ENCODE data around the gene ADARB1.

ADARB1 gene

GRCh38 chr21:45257673-45258341 is 183.4 kb downstream of the ADARB1 start:
- no peak for DNase-seq

DNA sequence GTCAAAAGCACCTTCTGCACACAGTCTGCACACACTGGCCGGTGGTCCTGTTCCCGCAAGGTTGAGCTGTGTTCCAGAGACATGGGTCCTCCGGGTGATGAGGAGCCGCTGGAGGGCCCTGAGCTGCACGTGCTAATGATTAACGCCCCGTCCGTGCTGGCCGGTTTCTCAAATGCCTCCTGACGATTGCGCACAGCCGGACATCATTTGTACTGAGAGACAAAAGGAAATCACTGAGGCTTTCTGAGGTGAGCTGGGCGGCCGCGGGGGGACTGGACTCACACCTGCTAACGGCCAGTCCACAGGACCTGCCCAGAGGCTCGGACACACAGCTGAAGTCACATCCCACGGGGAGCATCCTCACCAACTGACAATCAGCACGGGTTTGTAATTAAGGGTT is 184.1 kb downstream of the ADARB1 start:
- DNase-seq, result no peak

GRCh38 chr21:45259206-45259840 is 184.9 kb downstream of the ADARB1 start:
- DNase-seq, result no peak

GRCh38 chr21:45260191-45260825 is 185.9 kb downstream of the ADARB1 start:
- DNase-seq, result no peak

GRCh38 chr21:45261093-45261492 is 186.7 kb downstream of the ADARB1 start:
- no peak for DNase-seq

- DNase-seq, result no peak
Measured at GRCh38 chr21:45262041-45262581, 187.7 kb downstream of the ADARB1 start.

DNA sequence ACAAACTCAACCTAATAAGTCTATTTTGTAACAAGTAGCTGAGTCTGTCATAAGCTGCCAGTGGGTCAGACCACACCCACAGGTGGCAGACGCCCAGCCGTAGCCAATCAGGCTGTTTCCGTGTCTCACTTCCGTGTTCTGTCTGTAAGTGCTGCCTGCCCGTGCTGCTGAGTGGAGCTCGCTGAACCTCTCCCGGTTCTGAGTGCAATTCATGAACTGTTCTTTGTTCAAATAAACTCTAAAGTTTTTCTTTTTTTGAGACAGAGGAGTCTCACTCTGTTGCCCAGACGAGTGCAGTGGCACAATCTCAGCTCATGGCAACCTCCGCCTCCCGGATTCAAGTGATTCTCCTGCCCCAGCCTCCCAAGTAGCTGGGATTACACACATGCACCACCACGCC is 188.2 kb downstream of the ADARB1 start:
- DNase-seq, result no peak

DNA sequence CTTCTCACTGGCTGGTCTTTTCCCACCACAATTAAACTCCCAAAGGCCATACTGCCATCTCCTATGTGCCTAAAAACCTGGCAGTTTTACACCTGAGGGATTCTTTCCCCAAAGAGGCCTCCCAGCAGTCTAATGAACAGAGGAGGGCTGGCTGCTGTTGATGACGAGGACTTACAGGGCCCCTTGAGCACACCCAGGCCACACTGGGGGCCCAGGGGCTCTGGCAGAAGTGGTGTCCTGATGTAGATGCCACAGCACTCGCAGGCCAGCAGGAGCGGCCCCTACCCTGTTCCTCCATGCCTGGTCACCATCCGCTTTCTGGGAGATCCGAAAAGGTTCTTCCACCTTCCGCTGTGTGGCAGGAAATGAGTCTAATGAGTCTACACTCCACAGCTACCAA is 189.2 kb downstream of the ADARB1 start:
- DNase-seq, result no peak

DNA sequence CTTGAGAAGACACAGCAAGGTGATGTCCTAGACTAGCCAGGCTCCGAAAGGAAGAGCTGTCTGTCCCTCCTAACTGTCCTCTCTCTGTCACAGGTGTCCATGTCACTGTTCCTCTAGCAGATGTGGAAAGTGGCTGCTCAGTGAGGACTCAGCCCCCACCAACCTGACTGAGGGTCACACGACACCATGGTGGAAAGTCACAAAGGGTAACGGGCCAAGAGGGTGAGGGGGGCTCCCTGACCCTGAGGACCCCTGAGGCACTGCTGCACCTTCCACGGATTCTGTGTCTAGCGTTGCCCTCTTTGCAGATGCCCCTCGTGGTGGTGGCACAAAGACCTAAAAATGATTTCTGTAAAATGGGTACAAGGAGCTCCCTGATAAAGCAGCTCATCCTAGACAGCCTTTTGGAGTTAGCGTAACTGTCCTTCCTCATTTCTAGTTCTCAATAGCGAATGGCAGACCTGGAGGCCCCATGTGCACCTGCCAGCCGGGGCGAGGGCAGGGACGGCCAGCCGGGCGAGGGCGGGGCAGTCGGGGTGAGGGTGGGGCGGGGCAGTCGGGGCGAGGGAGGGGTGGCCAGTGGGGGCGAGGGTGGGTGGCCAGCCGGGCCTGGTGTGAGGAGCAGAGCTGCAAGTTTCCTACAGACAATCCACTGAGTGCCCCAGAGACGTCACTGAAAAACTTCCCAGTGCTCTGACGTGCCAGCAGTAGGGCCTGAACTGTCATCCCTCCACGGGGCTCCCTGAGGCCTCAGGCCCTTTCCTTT is 189.9 kb downstream of the ADARB1 start:
- DNase-seq, result no peak

DNA sequence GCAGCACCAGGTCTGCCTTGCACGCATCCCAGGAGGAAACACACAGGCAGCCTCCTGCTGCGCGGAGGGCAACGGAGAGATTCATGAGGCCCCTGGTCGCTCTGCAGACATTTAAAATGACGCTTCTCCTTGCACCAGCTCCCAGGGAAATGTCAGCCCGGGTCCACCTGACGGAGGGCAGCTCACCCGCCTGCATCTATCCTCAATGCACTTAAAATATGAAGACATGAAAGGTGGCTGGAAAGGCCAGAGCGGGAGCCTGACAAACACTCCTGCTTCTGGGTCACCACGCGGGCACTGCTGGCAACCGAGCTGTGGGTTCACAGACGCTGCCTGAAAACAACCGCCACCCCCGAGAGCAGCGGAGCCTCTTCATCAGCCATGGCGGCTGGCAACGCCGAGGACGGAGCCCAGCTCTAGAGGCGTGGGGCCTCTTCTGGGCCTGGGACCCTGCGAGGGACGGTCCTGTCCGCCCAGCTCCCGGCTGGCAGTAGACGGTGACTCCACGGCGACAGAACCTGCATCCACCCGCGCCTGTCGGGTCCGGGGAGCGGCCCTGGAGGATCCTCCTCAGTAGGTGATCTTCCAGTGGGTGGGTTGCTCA is 190.6 kb downstream of the ADARB1 start:
- DNase-seq, result no peak

- DNase-seq, result no peak
Measured at GRCh38 chr21:45265721-45266517, 191.5 kb downstream of the ADARB1 start.

GRCh38 chr21:45266518-45267389 is 192.4 kb downstream of the ADARB1 start:
- DNase-seq, result no peak

- no peak for DNase-seq
Measured at GRCh38 chr21:45267390-45267760, 193.0 kb downstream of the ADARB1 start.

GRCh38 chr21:45269861-45270260 is 195.5 kb downstream of the ADARB1 start:
- no peak for DNase-seq

- no peak for DNase-seq
Measured at GRCh38 chr21:45270306-45270821, 196.0 kb downstream of the ADARB1 start.
